Parathyroid adenoma (tissue), 2 donors: ENCODE measurements around the gene WDHD1.

Experiments
- H2AFZ ChIP-seq: fragments of 300-600 bp; sonication (generic); one replicate; pipeline ENCODE4 v1.7.0; 2017; ENCODE audit warnings: antibody characterized with exemption, mild to moderate bottlenecking
- H3K27ac ChIP-seq: fragments of 300-600 bp; sonication (generic); one replicate; pipeline ENCODE4 v1.7.0; 2017
- H3K27me3 ChIP-seq: fragments of 300-600 bp; sonication (generic); one replicate; pipeline ENCODE4 v1.7.0; 2017; ENCODE audit warnings: low read length; ENCODE audit not compliant: control insufficient read depth, insufficient read depth
- H3K36me3 ChIP-seq: fragments of 300-600 bp; sonication (generic); one replicate; pipeline ENCODE4 v1.7.0; 2017; ENCODE audit warnings: low read length; ENCODE audit not compliant: control insufficient read depth, insufficient read depth
- H3K4me1 ChIP-seq: fragments of 300-600 bp; sonication (generic); one replicate; pipeline ENCODE4 v1.7.0; 2017; ENCODE audit warnings: control low read depth
- H3K4me2 ChIP-seq: fragments of 300-600 bp; sonication (generic); one replicate; pipeline ENCODE4 v1.7.0; 2017; ENCODE audit warnings: low read length
- H3K4me3 ChIP-seq: fragments of 300-600 bp; sonication (generic); one replicate; pipeline ENCODE4 v1.7.0; 2017; ENCODE audit warnings: low read depth, low read length
- H3K79me2 ChIP-seq: fragments of 300-600 bp; sonication (generic); one replicate; pipeline ENCODE4 v1.7.0; 2017; ENCODE audit warnings: control low read depth
- H3K9ac ChIP-seq: fragments of 300-600 bp; sonication (generic); one replicate; pipeline ENCODE4 v1.7.0; 2017; ENCODE audit warnings: mild to moderate bottlenecking
- H3K9me3 ChIP-seq: fragments of 300-600 bp; sonication (generic); one replicate; pipeline ENCODE4 v1.7.0; 2017; ENCODE audit warnings: low read length; ENCODE audit not compliant: control insufficient read depth
- CTCF ChIP-seq: fragments of 300-600 bp; sonication (generic); IDR thresholded peaks from one replicate; pipeline ENCODE4 v1.7.0; 2017; ENCODE audit warnings: antibody characterized with exemption, mild to moderate bottlenecking
- donor health status: primary hyperparathyroidism.

The WDHD1 gene

GRCh38 chr14:54947230-54947629 is 79.7 kb downstream of the WDHD1 start:
- Histone ChIP-seq H3K9me3 (no peaks in the 10 kb centered on the region), H3K27ac (no peak overlapping the region), H3K9ac (no peak overlapping the region), H3K27me3 (no peaks in the 10 kb centered on the region), H3K4me2 (no peak overlapping the region), H3K79me2 (no peaks in the 10 kb centered on the region), H3K4me3 (no peak overlapping the region), H2AFZ (no peak overlapping the region), H3K36me3 (no peaks in the 10 kb centered on the region), H3K4me1 (no peaks in the 10 kb centered on the region)
- no peak for TF ChIP-seq CTCF

GRCh38 chr14:54946500-54946899 is 80.4 kb downstream of the WDHD1 start:
- Histone ChIP-seq H3K4me2 (no peak overlapping the region), H3K79me2 (no peaks in the 10 kb centered on the region), H3K9me3 (no peaks in the 10 kb centered on the region), H3K36me3 (no peaks in the 10 kb centered on the region), H3K4me1 (no peaks in the 10 kb centered on the region), H3K27me3 (no peaks in the 10 kb centered on the region), H3K27ac (no peak overlapping the region), H3K9ac (no peak overlapping the region), H2AFZ (no peak overlapping the region), H3K4me3 (no peak overlapping the region)
- TF ChIP-seq CTCF, result no peak

- H3K27ac ChIP-seq, result no peak overlapping the region
- H3K9me3 ChIP-seq, result no peaks in the 10 kb centered on the region
- no peak overlapping the region for H3K4me2 ChIP-seq
- H3K27me3 ChIP-seq, result no peaks in the 10 kb centered on the region
- no peaks in the 10 kb centered on the region for H3K4me1 ChIP-seq
- H3K36me3 ChIP-seq, result no peaks in the 10 kb centered on the region
- TF ChIP-seq CTCF, result no peak
- H3K4me3 ChIP-seq, result no peak overlapping the region
- H3K9ac ChIP-seq, result no peak overlapping the region
- H2AFZ ChIP-seq, result no peak overlapping the region
- no peaks in the 10 kb centered on the region for H3K79me2 ChIP-seq
These were observed 82.0 kb downstream of the WDHD1 start for GRCh38 chr14:54944737-54945391.

- Histone ChIP-seq H3K9me3 (no peaks in the 10 kb centered on the region), H3K79me2 (no peaks in the 10 kb centered on the region), H3K36me3 (no peaks in the 10 kb centered on the region), H3K9ac (no peak overlapping the region), H3K27ac (no peak overlapping the region), H3K4me3 (no peak overlapping the region), H3K4me2 (no peak overlapping the region), H3K27me3 (no peaks in the 10 kb centered on the region), H3K4me1 (no peaks in the 10 kb centered on the region), H2AFZ (no peak overlapping the region)
- TF ChIP-seq CTCF, result no peak
These were observed 84.0 kb downstream of the WDHD1 start for GRCh38 chr14:54942913-54943312.

DNA sequence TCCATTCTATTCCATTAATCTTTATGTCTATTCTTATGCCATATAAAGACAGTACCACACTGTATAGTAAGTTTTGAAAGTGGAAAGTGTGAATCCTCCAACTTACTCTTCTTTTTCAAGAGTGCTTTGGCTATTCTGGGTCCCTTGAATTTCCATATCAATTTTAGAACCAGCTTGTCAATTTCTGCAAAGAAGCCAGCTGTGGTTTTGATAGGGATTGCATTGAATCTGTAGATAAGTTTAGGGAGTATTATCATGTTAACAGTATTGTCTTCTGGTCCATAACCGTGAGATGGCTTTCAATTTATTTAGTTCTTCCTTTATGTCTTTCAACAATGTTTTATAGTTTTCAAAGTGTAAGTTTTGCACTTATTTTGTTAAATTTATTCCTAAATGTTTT is 90.1 kb downstream of the WDHD1 start:
- no peaks in the 10 kb centered on the region for H3K4me1 ChIP-seq
- no peaks in the 10 kb centered on the region for H3K36me3 ChIP-seq
- no peak overlapping the region for H3K27ac ChIP-seq
- H3K9me3 ChIP-seq, result no peaks in the 10 kb centered on the region
- TF ChIP-seq CTCF, result no peak
- H2AFZ ChIP-seq, result no peak overlapping the region
- no peak overlapping the region for H3K4me3 ChIP-seq
- H3K79me2 ChIP-seq, result no peaks in the 10 kb centered on the region
- no peaks in the 10 kb centered on the region for H3K27me3 ChIP-seq
- H3K4me2 ChIP-seq, result no peak overlapping the region
- H3K9ac ChIP-seq, result no peak overlapping the region
